Activated CD4-positive, alpha-beta T cell treated with anti-CD3 and anti-CD28 coated beads, Interleukin-2, amount 10 ng/mL, durations not matched to agents 7 days and 5 days (primary cell): ENCODE measurements around the gene SKOR1. TPM values are rescaled to one million over a fixed set of nuclear protein-coding genes. Genes with fewer than 3 reads are reported as not detected.

Source experiments
- CTCF ChIA-PET: fragments of 350-600 bp; sonication (Branson Sonifier 250); formaldehyde crosslinking; loops from one replicate; lab custom pipeline; 2021; ENCODE audit warnings: antibody characterized with exemption; lab: Charles Lee
- POLR2A ChIA-PET: fragments of 350-600 bp; sonication (Branson Sonifier 250); formaldehyde crosslinking; loops from one replicate; lab custom pipeline; 2021; ENCODE audit warnings: antibody characterized with exemption; lab: Charles Lee
- DNase-seq: peaks from one replicate; pipeline ENCODE4 v3.0.0-alpha.2; 2020
- H3K27ac Mint-ChIP-seq: one replicate; pipeline ENCODE4 v1.8.0; 2021; ENCODE audit warnings: mild to moderate bottlenecking, moderate library complexity, mixed read lengths
- H3K27me3 Mint-ChIP-seq: one replicate; pipeline ENCODE4 v1.8.0; 2021; ENCODE audit warnings: mixed read lengths
- H3K36me3 Mint-ChIP-seq: one replicate; pipeline ENCODE4 v1.8.0; 2021; ENCODE audit warnings: low read depth, mixed read lengths
- H3K4me1 Mint-ChIP-seq: one replicate; pipeline ENCODE4 v1.8.0; 2021; ENCODE audit warnings: mixed read lengths
- H3K4me3 Mint-ChIP-seq: one replicate; pipeline ENCODE4 v1.8.0; 2021; ENCODE audit warnings: mild to moderate bottlenecking, moderate library complexity, mixed read lengths
- H3K9me3 Mint-ChIP-seq: one replicate; pipeline ENCODE4 v1.8.0; 2021; ENCODE audit warnings: mixed read lengths
- total RNA-seq, 2 experiments: library from RNA; stranded (reverse); gene quantifications; one replicate each; pipeline ENCODE4 v1.2.3, GENCODE V29; 2021

The SKOR1 gene
- total RNA-seq, 2 experiments from 2014 or later = 0.29 to 0.30 TPM

- DNase-seq = no peak
- CTCF ChIA-PET = interaction anchor here (0.6 to 1.2 kb wide), 3 partner anchors 13 to 282 kb away, joined by 3 to 4 read pairs (median 4); no protein-coding TSS in a partner anchor
Observed at GRCh38 chr15:67840749-67841512, 15.6 kb downstream of the SKOR1 start.

GRCh38 chr15:67841513-67841762, 16.1 kb downstream of the SKOR1 start:
- Mint-ChIP-seq H3K36me3 (no peaks in the 10 kb centered on the region), H3K27ac (no peak overlapping the region), H3K4me3 (peak overlapping the region; percentile 83), H3K4me1 (peaks cover 27% of the 10 kb centered on the region), H3K9me3 (no peaks in the 10 kb centered on the region), H3K27me3 (peaks cover 20% of the 10 kb centered on the region)
- no peak for DNase-seq
- ChIA-PET POLR2A (interaction anchor here (0.6 kb wide), 2 partner anchors 95 to 357 kb away, joined by 3 read pairs; no protein-coding TSS in a partner anchor), CTCF (interaction anchor here (0.6 to 1.2 kb wide), 2 partner anchors 18 to 281 kb away, joined by 3 to 4 read pairs; no protein-coding TSS in a partner anchor)

More at GRCh38 chr15:67840749-67841512, 15.6 kb downstream of the SKOR1 start:
- peak overlapping the region; percentile 96 for H3K27ac Mint-ChIP-seq
- H3K4me1 Mint-ChIP-seq = peaks cover 32% of the 10 kb centered on the region
- H3K36me3 Mint-ChIP-seq = no peaks in the 10 kb centered on the region
- no peaks in the 10 kb centered on the region for H3K9me3 Mint-ChIP-seq
- H3K4me3 Mint-ChIP-seq = peak overlapping the region; percentile 83
- POLR2A ChIA-PET = interaction anchor here (0.6 kb wide), 3 partner anchors 95 to 551 kb away, joined by 3 read pairs; no protein-coding TSS in a partner anchor
- peaks cover 25% of the 10 kb centered on the region for H3K27me3 Mint-ChIP-seq

- CTCF ChIA-PET = no interaction called here
Observed at GRCh38 chr15:67843092-67843501, 17.8 kb downstream of the SKOR1 start.

GRCh38 chr15:67843571-67844387, 18.5 kb downstream of the SKOR1 start:
- ChIA-PET POLR2A (no interaction called here), CTCF (interaction anchor here (1.0 kb wide), 1 partner anchor 11 kb away, joined by 3 read pairs; no protein-coding TSS in a partner anchor)
- Mint-ChIP-seq H3K4me3 (no peak overlapping the region), H3K36me3 (no peaks in the 10 kb centered on the region), H3K27me3 (peaks cover 11% of the 10 kb centered on the region), H3K27ac (no peak overlapping the region), H3K4me1 (peaks cover 20% of the 10 kb centered on the region), H3K9me3 (no peaks in the 10 kb centered on the region)
- no peak for DNase-seq

More at GRCh38 chr15:67843092-67843501, 17.8 kb downstream of the SKOR1 start:
- DNase-seq = no peak
- POLR2A ChIA-PET = no interaction called here
- Mint-ChIP-seq H3K27me3 (peaks cover 13% of the 10 kb centered on the region), H3K4me1 (peaks cover 25% of the 10 kb centered on the region), H3K27ac (no peak overlapping the region), H3K9me3 (no peaks in the 10 kb centered on the region), H3K4me3 (no peak overlapping the region), H3K36me3 (no peaks in the 10 kb centered on the region)

- no peak for DNase-seq
- Mint-ChIP-seq H3K36me3 (no peaks in the 10 kb centered on the region), H3K4me1 (peaks cover 8% of the 10 kb centered on the region), H3K27me3 (peaks cover 14% of the 10 kb centered on the region), H3K4me3 (no peak overlapping the region), H3K9me3 (no peaks in the 10 kb centered on the region), H3K27ac (no peak overlapping the region)
- POLR2A ChIA-PET = no interaction called here
- CTCF ChIA-PET = no interaction called here
Observed at GRCh38 chr15:67845974-67846373, 20.7 kb downstream of the SKOR1 start.

- no peaks in the 10 kb centered on the region for H3K9me3 Mint-ChIP-seq
- peaks cover 1% of the 10 kb centered on the region for H3K4me1 Mint-ChIP-seq
- POLR2A ChIA-PET = no interaction called here
- no peaks in the 10 kb centered on the region for H3K36me3 Mint-ChIP-seq
- DNase-seq = no peak
- peaks cover 16% of the 10 kb centered on the region for H3K27me3 Mint-ChIP-seq
- CTCF ChIA-PET = no interaction called here
- no peak overlapping the region for H3K27ac Mint-ChIP-seq
- no peak overlapping the region for H3K4me3 Mint-ChIP-seq
Observed at GRCh38 chr15:67849538-67849937, 24.2 kb downstream of the SKOR1 start.

GRCh38 chr15:67850336-67850735, 25.0 kb downstream of the SKOR1 start:
- peaks cover 16% of the 10 kb centered on the region for H3K27me3 Mint-ChIP-seq
- CTCF ChIA-PET = no interaction called here
- H3K9me3 Mint-ChIP-seq = no peaks in the 10 kb centered on the region
- no peak overlapping the region for H3K4me3 Mint-ChIP-seq
- H3K27ac Mint-ChIP-seq = no peak overlapping the region
- H3K4me1 Mint-ChIP-seq = peaks cover 1% of the 10 kb centered on the region
- no peaks in the 10 kb centered on the region for H3K36me3 Mint-ChIP-seq
- POLR2A ChIA-PET = no interaction called here
- no peak for DNase-seq

- Mint-ChIP-seq H3K9me3 (no peaks in the 10 kb centered on the region), H3K4me1 (peaks cover 1% of the 10 kb centered on the region), H3K27ac (no peak overlapping the region), H3K36me3 (no peaks in the 10 kb centered on the region), H3K27me3 (peaks cover 16% of the 10 kb centered on the region), H3K4me3 (no peak overlapping the region)
- DNase-seq = no peak
- CTCF ChIA-PET = no interaction called here
- POLR2A ChIA-PET = no interaction called here
Observed at GRCh38 chr15:67850994-67851571, 25.8 kb downstream of the SKOR1 start.

- Mint-ChIP-seq H3K36me3 (no peaks in the 10 kb centered on the region), H3K27me3 (peaks cover 16% of the 10 kb centered on the region), H3K9me3 (no peaks in the 10 kb centered on the region), H3K4me1 (peaks cover 1% of the 10 kb centered on the region), H3K4me3 (no peak overlapping the region), H3K27ac (no peak overlapping the region)
- DNase-seq = no peak
- ChIA-PET POLR2A (no interaction called here), CTCF (no interaction called here)
Observed at GRCh38 chr15:67852418-67852817, 27.1 kb downstream of the SKOR1 start.

- no peaks in the 10 kb centered on the region for H3K9me3 Mint-ChIP-seq
- no peaks in the 10 kb centered on the region for H3K36me3 Mint-ChIP-seq
- ChIA-PET POLR2A (no interaction called here), CTCF (interaction anchor here (1.0 to 1.9 kb wide), 3 partner anchors 10 to 30 kb away, joined by 3 to 10 read pairs (median 4); no protein-coding TSS in a partner anchor)
- H3K27me3 Mint-ChIP-seq = peaks cover 11% of the 10 kb centered on the region
- H3K27ac Mint-ChIP-seq = no peak overlapping the region
- no peak overlapping the region for H3K4me3 Mint-ChIP-seq
- peaks cover 1% of the 10 kb centered on the region for H3K4me1 Mint-ChIP-seq
- no peak for DNase-seq
Observed at GRCh38 chr15:67853454-67853853, 28.1 kb downstream of the SKOR1 start.

- POLR2A ChIA-PET = no interaction called here
- Mint-ChIP-seq H3K27ac (no peak overlapping the region), H3K4me3 (no peak overlapping the region), H3K27me3 (peaks cover 8% of the 10 kb centered on the region), H3K36me3 (no peaks in the 10 kb centered on the region), H3K4me1 (peaks cover 1% of the 10 kb centered on the region), H3K9me3 (no peaks in the 10 kb centered on the region)
- DNase-seq = no peak
- CTCF ChIA-PET = interaction anchor here (1.0 to 1.9 kb wide), 4 partner anchors 9 to 29 kb away, joined by 3 to 10 read pairs (median 4); no protein-coding TSS in a partner anchor
Observed at GRCh38 chr15:67854358-67854757, 29.0 kb downstream of the SKOR1 start.

GRCh38 chr15:67855842-67856241, 30.5 kb downstream of the SKOR1 start:
- ChIA-PET POLR2A (no interaction called here), CTCF (interaction anchor here (0.7 to 1.1 kb wide), 2 partner anchors 298 to 368 kb away, joined by 3 to 5 read pairs; no protein-coding TSS in a partner anchor)
- H3K4me3 Mint-ChIP-seq = no peak overlapping the region
- no peaks in the 10 kb centered on the region for H3K9me3 Mint-ChIP-seq
- H3K4me1 Mint-ChIP-seq = peaks cover 1% of the 10 kb centered on the region
- DNase-seq = no peak
- no peaks in the 10 kb centered on the region for H3K36me3 Mint-ChIP-seq
- peaks cover 2% of the 10 kb centered on the region for H3K27me3 Mint-ChIP-seq
- no peak overlapping the region for H3K27ac Mint-ChIP-seq
